HG02840 (cell line): ENCODE measurements around the gene NBL1.

Experiments used
- ATAC-seq: cut with Tn5 transposase; IDR thresholded peaks from one replicate; pipeline ENCODE4 v1.9.1; 2021; ENCODE audit warnings: mild to moderate bottlenecking, moderate library complexity, moderate number of reproducible peaks; ENCODE audit not compliant: unreplicated experiment, low FRiP score

The NBL1 gene

DNA sequence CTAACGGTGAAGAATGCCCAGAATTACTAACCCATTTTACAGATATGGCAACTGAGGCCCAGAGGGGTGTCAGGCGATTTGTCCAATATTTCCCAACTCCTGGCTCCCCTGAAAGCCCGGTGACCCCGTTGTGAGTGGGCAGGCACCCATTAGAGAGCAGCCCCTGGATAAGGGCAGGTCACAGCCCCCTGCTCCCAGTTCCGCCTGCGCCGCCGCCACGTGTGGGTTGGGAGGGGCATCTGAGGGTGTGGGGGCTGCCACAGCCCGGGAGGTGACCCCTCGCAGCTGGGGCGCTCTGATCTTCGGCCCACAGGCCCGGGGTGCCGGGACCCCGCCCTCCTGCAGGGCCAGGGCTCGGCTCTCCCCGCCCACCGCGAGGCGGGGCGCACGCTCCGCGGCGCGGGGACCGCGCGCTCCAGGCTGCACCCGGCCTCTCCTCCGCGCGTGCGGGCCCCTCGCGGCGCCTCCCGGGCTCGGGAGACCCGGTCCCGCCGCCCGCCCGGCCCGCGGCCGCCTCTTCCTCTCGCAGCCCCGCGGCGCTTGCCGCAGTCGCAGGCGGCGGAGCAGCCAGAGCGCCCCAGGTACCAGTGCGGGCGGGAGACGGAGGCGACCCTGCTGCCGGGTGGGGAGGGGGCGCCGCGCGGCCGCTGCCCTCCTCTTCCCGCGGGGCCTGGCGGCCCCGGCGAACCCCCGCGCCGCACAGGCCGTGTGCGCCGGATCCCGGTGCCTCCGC lies 20.5 kb downstream of the NBL1 start, which contains the start of gene HTR6:
TSS of gene HTR6 (plus strand) at position 423 of the 733 bp plus-strand sequence. CDS start 879 bp downstream, outside the sequence.
- ATAC-seq = no peak

DNA sequence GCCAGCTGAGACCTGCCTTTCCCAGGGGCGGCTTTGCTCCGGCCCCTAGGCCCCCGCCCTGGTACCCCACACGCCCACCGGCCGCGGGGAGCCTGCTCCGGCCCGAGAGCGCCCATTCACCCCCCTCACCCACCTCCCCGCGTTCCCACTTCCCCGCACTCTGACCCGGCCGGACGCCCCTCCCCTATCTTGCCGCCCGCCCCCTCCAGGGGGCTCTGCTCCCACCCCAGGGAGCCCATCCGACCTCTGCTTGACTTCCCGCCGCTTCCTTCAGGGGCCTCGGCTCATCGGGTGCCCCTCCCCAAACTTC lies 21.0 kb downstream of the NBL1 start:
- no peak for ATAC-seq

DNA sequence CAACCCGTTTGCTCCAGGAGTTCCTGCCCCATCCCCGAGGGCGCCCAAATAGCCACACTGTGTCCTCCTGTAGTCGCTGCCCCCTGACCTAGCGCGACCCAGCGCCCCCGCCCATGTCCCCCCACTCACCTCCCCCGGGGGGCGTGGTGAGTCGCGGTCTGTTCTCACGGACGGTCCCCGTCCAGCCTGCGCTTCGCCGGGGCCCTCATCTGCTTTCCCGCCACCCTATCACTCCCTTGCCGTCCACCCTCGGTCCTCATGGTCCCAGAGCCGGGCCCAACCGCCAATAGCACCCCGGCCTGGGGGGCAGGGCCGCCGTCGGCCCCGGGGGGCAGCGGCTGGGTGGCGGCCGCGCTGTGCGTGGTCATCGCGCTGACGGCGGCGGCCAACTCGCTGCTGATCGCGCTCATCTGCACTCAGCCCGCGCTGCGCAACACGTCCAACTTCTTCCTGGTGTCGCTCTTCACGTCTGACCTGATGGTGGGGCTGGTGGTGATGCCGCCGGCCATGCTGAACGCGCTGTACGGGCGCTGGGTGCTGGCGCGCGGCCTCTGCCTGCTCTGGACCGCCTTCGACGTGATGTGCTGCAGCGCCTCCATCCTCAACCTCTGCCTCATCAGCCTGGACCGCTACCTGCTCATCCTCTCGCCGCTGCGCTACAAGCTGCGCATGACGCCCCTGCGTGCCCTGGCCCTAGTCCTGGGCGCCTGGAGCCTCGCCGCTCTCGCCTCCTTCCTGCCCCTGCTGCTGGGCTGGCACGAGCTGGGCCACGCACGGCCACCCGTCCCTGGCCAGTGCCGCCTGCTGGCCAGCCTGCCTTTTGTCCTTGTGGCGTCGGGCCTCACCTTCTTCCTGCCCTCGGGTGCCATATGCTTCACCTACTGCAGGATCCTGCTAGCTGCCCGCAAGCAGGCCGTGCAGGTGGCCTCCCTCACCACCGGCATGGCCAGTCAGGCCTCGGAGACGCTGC lies 21.7 kb downstream of the NBL1 start:
- no peak for ATAC-seq

DNA sequence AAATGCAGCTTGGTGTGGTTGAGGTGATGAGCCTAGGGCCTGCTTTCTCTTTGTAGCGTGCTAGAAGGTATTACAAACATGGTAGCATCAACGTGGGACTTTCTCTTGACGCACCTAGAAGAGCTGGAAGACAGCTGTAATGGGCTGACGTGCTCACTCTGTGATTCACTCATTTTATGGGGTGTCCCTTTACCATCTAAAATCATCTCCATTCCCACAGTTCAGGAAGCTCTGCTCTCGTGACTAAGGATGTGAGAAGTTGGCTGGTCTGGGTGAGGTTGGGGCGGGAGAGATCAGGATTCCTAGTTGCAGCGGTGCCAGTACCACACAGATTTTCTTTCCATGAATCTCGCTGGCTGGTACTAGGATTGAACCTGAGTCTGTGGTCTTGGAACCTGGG lies 24.8 kb downstream of the NBL1 start:
- no peak for ATAC-seq

DNA sequence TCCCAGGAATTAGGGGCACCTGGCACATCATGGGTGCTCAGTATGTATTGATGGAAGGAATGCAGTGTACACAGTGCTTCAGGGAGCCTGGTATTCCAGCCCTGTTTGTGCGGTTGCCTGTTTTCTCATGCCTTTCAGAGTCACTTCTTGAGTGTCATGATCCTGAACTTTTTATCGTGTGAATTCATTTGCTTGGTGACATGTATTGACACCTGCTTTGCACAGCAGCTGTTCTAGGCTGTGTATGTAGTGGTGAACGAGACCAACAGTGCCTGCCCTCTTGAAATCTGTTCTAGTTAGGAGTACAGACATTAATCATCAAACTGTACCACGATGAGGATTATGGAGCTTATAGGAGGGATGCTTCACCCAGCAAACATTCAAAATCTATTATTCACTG lies 26.7 kb downstream of the NBL1 start:
- ATAC-seq = no peak

DNA sequence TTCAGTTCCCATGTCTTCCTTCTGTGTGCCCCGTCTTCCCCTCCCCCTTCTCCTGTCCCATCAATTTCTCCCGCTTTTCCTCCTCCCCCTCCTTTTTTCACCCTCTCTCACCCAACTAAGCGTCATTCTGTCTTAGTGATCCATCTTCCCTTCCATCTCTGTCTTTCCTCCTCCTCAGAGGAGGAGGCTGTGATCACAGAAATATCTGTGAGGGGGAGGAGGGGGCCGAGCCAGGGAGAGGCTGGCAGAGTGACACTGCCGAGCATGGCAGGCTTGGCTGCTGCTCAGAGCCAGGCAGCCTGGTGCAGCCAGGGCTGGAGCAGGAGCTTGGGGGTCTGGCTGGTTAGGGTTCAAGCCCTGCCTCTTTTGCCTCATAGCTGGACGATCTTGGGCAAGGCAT lies 28.1 kb downstream of the NBL1 start:
- ATAC-seq = no peak

DNA sequence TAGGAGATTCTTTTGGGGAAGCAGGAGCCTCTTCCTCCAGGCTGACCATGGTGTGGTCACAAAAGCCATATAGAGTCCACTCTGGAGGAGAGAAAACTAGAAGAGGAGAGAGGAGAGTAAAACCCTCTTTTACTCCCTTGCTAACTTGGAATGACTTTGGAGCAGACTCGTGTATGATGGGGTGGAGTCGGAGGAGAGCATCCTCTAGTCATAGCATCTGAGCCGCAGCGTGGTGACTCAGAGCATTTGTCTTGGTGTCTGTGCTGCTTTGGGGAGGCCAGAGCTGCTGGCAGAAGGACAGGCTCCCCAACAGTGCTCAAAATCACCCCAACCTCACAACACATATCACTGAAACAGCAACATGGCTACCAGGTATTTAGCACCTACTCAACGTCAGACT lies 31.7 kb downstream of the NBL1 start:
- ATAC-seq = no peak

DNA sequence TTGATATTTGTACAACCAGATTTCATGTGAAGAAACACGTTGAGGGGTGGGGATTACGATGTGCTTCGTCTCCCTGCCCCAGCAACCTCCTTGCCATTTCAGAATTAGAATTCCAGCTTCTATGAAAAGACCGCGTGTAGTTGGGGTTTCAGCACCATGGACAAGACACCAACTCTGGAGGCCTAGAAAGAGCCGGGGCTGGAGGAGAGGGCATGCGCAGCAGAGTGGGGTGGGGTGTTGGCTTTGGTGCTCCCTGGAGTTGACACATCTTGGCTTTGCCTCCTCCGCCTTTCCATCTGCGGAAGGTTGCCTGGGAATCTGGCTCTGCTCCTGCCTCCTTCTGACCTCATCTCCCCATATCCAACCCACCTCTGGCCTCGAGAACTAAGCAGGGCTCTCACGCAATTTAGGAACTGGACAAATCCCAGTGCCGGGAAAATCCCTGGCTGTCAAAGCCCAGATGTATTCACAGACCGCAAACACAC lies 32.4 kb downstream of the NBL1 start:
- ATAC-seq = no peak

DNA sequence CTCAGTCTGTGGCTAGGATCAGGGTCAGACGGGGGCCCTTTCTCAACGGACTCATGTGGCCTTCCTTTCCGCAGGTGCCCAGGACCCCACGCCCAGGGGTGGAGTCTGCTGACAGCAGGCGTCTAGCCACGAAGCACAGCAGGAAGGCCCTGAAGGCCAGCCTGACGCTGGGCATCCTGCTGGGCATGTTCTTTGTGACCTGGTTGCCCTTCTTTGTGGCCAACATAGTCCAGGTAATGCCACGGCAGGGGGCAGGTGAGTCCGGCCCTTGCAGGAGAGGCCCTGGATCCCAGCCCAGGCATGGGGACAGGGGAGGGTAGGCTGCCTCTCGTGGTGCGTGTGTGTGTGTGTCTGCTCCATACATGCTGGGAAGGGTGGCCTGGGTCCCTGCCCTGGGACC lies 34.4 kb downstream of the NBL1 start:
- ATAC-seq = no peak

DNA sequence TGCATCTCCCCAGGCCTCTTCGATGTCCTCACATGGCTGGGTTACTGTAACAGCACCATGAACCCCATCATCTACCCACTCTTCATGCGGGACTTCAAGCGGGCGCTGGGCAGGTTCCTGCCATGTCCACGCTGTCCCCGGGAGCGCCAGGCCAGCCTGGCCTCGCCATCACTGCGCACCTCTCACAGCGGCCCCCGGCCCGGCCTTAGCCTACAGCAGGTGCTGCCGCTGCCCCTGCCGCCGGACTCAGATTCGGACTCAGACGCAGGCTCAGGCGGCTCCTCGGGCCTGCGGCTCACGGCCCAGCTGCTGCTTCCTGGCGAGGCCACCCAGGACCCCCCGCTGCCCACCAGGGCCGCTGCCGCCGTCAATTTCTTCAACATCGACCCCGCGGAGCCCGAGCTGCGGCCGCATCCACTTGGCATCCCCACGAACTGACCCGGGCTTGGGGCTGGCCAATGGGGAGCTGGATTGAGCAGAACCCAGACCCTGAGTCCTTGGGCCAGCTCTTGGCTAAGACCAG lies 34.9 kb downstream of the NBL1 start:
- no peak for ATAC-seq

DNA sequence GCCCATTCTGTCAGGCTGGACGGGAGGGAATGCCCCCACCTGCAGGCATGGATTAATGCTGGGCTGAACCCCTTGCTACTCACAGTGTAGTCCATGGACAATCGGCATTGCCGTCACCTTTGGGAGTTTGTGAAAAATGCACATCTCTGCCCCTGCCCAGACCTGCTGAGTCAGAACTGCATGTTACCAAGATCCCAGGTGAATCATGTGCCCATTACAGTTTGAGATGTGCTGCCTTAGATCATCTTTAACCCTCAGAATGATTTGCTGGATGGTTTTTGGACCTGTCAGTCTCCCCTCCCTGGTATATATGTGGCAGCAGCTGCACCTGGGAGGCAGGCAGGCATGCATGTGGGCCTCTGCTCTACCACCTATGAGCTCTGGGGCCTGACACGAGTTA lies 35.6 kb downstream of the NBL1 start:
- no peak for ATAC-seq

DNA sequence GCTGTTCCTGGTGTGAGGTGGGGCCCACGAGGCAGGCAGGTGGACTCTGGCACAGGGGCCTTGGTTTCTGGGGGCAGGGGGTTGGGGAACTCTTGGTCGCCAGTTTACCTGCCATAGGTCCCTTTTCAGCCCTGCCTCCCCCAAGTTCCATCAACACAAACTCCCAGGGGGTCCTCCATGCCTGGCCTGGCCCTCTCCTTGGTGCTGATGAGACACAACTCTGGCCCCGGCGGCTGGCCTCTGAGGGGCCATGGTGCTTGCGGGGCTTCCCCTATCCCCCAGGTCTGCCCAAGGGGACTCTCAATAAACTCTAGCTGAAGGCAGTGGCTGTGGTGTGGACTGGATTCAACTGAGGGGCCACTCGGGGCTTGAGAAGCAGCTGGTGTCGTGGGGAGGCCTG lies 36.5 kb downstream of the NBL1 start:
- ATAC-seq = no peak

DNA sequence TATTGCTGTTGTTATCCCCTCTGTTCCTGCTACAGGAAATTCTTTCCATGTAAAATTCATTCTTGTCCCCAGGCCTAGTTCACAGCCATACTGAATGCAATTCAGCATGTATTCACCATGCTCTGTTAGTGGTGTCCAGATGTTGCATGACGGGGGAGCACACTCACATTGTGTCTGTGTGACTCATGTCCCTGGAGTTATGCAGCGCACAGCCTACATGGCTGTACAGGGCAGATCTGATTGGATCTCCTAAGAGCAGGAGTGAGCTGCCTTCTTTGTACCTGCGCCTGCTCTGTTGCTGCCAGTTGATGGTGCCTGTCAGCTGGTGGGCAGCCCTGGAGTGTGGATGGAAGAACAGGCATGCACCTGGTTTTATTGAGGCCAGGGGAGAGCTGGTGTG lies 38.1 kb downstream of the NBL1 start:
- ATAC-seq = no peak

DNA sequence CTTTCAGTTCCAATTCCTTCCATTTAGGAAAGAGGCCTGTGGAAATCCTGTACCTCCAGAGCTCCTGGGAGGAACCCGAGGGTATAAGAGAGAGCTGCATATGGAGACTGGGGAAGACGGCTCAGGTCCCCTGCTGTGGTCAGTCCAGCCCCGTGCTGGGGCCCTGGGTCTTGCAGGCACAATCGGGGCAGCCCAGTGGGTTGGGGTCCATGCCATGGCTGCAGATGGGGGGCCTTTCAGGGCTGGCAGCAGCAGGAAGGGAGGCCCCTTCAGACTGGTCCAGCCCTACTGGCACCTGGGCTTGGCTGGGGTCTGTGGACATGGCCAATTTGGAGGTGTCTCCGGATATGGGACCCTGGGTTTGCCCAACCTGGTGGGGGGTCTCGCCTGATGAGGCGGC lies 38.8 kb downstream of the NBL1 start:
- ATAC-seq = no peak

DNA sequence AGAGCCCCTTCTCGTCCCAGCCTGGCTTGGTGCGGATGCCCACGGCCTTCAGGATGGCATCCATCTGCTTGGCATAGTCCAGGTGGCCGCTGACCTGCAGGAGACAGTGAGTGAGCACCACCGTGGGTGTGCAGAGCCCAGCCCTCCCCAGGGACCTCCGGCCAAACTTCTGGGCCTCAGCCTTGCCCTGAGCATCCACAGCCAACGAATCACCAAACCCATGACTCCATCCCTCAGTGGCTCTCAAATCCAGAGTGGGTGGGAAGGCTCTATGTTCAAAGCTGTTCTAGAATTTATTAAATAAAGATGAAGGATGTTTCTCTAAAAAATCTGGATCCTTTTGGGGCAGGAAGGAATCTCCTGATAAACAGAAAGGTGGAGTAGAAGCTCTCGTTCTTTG lies 39.2 kb downstream of the NBL1 start:
- no peak for ATAC-seq

DNA sequence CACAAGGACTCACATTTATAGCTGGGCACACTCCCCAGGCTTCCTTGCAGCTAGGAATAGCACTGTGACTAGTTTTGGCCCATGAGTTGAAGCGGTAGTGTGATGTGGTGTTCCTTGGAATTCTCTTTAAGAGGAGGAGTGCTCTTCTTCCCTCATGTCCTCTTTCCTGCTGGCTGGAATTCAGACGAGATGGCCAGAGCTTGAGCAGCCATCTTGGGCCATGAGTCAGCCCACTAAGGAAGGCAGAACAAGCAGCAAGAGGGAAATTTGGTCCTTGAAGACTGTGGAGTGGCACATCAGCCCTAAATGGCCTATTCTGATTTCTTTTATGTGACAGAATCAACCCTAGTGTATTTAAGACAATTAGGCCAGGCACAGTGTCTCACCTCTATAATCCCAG lies 40.6 kb downstream of the NBL1 start:
- no peak for ATAC-seq

DNA sequence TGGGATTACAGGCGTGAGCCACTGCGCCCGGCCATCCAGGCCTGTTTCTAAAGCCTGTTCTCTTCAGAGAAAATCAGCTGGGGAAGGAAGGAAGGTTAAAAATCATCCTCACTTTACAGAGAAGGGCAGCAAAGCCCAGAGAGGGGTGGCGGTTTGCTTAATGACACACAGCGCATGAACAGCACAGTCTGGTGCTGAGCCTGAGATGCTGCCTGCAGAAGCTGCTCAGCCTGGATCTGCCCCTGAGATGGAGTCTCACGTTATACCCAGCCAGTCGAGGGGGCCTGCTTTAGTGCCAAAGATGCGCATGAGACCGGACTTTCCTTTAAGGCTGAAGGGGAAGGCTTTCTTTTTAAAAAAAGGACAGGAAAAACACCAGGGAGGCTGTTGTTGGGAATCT lies 41.9 kb downstream of the NBL1 start:
- ATAC-seq = no peak

DNA sequence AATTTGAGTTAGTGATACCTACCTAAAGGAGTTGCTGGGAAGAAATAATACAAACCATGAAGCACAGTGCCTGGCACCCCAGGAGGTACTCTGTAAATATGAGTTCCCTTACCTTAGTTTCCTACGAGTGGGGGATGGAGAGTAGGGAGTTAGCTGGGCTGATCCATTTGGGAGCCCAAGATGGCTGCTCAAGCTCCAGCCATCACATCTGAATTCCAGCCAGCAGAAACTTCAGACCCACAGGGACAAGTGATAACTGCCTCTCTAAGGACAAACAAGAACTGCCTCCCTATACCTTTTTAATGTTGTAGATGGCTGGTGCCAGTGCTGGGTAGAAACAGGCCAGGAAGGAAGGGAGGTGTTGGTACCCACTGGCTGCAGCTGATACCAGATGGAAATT lies 43.3 kb downstream of the NBL1 start:
- ATAC-seq = no peak

DNA sequence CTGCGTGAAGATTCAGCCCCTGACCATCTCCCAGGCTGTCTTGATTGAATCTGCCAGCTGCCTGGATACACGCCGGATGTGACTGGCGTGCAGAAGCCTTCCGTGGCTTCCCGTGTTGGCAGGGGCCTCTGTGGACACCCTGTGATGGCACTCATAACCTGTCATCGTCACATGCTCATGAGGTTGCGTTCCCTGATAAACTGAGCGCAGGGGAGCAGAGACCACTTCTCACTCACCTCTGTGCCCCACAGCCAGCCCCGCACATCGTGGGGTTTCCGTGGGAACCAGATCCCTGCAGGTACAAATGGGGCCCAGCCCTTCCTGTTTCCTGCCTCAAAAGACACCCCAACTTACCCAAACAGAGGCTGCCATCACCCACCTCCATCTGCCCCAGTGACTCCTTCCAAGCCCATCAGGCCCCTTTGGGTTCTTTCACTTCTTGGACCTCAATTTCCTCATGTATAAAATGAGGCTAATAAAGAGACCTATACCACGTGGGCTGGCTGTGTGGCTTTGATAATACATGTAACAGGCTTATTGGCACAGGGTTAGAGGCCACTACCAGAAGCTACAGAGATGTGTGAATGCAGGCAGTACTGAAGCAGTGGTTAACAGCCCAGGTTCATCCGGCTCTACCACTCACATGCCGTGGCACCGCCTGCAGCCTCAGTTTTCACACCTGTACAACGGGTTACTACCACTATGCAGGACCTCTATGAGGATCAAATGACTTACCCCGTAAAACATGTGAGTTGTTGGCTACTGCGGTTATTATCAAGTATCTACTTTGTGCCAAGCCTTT lies 44.1 kb downstream of the NBL1 start:
- ATAC-seq = no peak

DNA sequence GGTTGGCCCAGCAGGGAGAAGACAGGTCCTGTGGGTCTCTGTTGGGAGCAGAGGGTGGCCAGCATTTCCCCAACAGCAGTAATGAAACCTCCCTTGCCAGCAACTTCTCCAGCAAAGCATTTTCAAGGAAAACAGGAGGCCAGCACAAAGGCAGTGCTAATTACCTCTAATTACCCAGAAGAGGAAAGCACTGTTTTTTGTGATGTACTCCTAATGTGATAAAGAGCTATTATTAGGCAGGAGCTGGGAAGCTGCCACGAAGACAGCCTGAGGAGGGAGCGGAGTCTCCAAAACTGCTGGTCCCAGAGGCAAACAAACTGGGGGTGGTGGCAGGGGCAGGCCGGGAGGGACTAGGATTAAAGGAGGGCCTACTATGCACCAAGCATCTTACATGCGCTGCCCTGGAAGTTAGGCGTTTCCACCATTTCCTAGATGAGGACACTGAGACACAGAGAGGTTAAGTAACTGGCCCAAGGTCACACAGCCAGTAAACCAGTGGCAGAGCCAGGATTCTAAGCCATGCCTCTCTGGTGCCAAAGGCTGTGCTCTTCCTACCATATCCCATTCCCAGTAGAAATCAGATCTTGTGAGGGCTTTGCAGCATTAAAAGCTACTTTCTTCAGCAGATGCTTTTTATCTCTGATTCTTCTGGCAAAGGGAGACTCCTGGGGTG lies 45.1 kb downstream of the NBL1 start:
- no peak for ATAC-seq
